GM23248 (cell line): Measurements from ENCODE around the gene RENBP. TPM values are rescaled to one million over a fixed set of nuclear protein-coding genes. Genes with fewer than 3 reads are reported as not detected.
"Not testable (repeated sequence)": the region's sequence is repeated elsewhere in the genome, so short reads cannot be mapped to it uniquely, and the experiment has no call there.

Experiments used
- DNase-seq: peaks from one replicate; pipeline ENCODE4 v3.0.0-alpha.2; 2015
- H2AFZ ChIP-seq: fragments of 200-600 bp; sonication (generic); 2 replicates; pipeline ENCODE4 v1.6.1; 2016; ENCODE audit warnings: antibody characterized with exemption
- H3F3A ChIP-seq: fragments of 200-600 bp; sonication (generic); 2 replicates; pipeline ENCODE4 v1.6.1; 2016; ENCODE audit warnings: mild to moderate bottlenecking, antibody characterized with exemption, mixed run types; ENCODE audit not compliant: insufficient read depth
- H3K27ac ChIP-seq: fragments of 200-600 bp; sonication (generic); 2 replicates; pipeline ENCODE4 v1.5.1; 2016; ENCODE audit warnings: mild to moderate bottlenecking
- H3K27me3 ChIP-seq: fragments of 200-600 bp; sonication (generic); replicated peaks from 2 replicates; pipeline ENCODE4 v1.6.1; 2016; ENCODE audit warnings: mild to moderate bottlenecking; ENCODE audit not compliant: insufficient read depth
- H3K36me3 ChIP-seq: fragments of 200-600 bp; sonication (generic); 2 replicates; pipeline ENCODE4 v1.6.1; 2016; ENCODE audit warnings: low read depth, mild to moderate bottlenecking
- H3K4me1 ChIP-seq: fragments of 200-600 bp; sonication (generic); 2 replicates; pipeline ENCODE4 v1.6.1; 2016; ENCODE audit warnings: mild to moderate bottlenecking; ENCODE audit not compliant: insufficient read depth
- H3K4me2 ChIP-seq: fragments of 200-600 bp; sonication (generic); one replicate; pipeline ENCODE4 v1.6.1; 2016; ENCODE audit warnings: mild to moderate bottlenecking; ENCODE audit not compliant: unreplicated experiment
- H3K4me3 ChIP-seq: fragments of 200-600 bp; sonication (generic); 2 replicates; pipeline ENCODE4 v1.5.1; 2016; ENCODE audit warnings: mild to moderate bottlenecking
- H3K79me2 ChIP-seq: fragments of 200-600 bp; sonication (generic); 2 replicates; pipeline ENCODE4 v1.6.1; 2016; ENCODE audit warnings: mild to moderate bottlenecking; ENCODE audit not compliant: insufficient read depth
- H3K9ac ChIP-seq: fragments of 200-600 bp; sonication (generic); 2 replicates; pipeline ENCODE4 v1.6.1; 2016; ENCODE audit warnings: mild to moderate bottlenecking
- H3K9me2 ChIP-seq: fragments of 200-600 bp; sonication (generic); 2 replicates; pipeline ENCODE4 v1.6.1; 2016; ENCODE audit warnings: mixed run types, mild to moderate bottlenecking, moderate library complexity; ENCODE audit not compliant: insufficient read depth
- H3K9me3 ChIP-seq: fragments of 200-600 bp; sonication (generic); one replicate; pipeline ENCODE4 v1.6.1; 2017; ENCODE audit warnings: low read depth
- H4K20me1 ChIP-seq: fragments of 200-600 bp; sonication (generic); 2 replicates; pipeline ENCODE4 v1.6.0; 2016; ENCODE audit not compliant: insufficient read depth
- EZH2 ChIP-seq: fragments of 200-600 bp; sonication (generic); IDR thresholded peaks from 2 replicates; pipeline ENCODE4 v1.6.1; 2018; ENCODE audit warnings: antibody characterized with exemption, mild to moderate bottlenecking; ENCODE audit not compliant: insufficient read depth, poor library complexity, severe bottlenecking
- EZH2phosphoT487 ChIP-seq: fragments of 200-600 bp; sonication (generic); IDR thresholded peaks from 2 replicates; pipeline ENCODE4 v1.6.1; 2018; ENCODE audit warnings: antibody characterized with exemption, moderate library complexity, mild to moderate bottlenecking, low read depth; ENCODE audit not compliant: insufficient read depth
- WGBS, 2 experiments: methylation state at CpG; one replicate each; pipeline ENCODE4 v1.1.6; 2015 to 2017; ENCODE audit warnings: low lambda C conversion rate in 2 of 2, low coverage in 1 of 2; ENCODE audit errors: missing lambda C conversion rate in 2 of 2; 5-methylcytosine and 5-hydroxymethylcytosine counted together
- in situ Hi-C: fragments of 300-500 bp; cut with MboI; formaldehyde crosslinking; loops from 2 replicates; pipeline ENCODE4 v1.15.0; 2020
- polyA plus RNA-seq: library from polyadenylated mRNA; unstranded; fragments of >200 nt; fragmentation: Nextera tagmentation; extraction: Ambion mirVana; gene quantifications from 2 replicates; pipeline ENCODE4 v1.2.1, GENCODE V29; 2016
- total RNA-seq: library from RNA; depleted of rRNA; stranded (reverse); fragments of >200 nt; shearing (Covaris generic); gene quantifications from 2 replicates; pipeline ENCODE4 v1.2.3, GENCODE V29; 2014

RENBP gene
- total and polyA plus RNA-seq, 2 experiments from 2014 or later: 0.11 TPM; not detected in 1

DNA sequence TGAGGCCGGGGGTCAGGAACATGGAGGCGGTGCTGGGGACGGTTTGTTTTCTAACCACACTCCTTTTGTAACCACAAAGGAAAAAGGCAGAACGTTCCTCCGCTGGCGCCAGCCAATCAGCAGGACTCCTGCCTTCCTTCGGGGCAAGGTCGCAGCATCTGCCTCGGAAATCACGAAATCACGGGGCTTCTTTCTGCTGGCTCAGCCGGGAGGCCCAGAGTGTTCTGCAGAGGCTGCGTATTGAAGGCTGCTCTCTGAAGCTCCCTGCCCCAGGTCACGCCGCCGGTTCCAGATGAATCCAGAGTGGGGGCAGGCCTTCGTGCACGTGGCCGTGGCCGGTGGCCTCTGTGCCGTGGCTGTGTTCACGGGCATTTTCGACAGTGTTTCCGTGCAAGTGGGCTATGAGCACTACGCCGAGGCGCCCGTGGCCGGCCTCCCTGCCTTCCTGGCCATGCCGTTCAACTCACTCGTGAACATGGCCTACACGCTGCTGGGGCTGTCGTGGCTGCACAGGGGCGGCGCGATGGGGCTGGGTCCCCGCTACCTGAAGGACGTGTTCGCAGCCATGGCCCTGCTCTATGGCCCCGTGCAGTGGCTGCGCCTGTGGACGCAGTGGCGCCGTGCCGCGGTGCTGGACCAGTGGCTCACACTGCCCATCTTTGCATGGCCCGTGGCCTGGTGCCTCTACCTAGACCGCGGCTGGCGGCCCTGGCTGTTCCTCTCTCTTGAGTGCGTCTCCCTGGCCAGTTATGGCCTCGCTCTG lies 37.5 kb upstream of the RENBP start:
- no peaks in the 10 kb centered on the region for H3F3A ChIP-seq
- no peak overlapping the region for H2AFZ ChIP-seq
- no peaks in the 10 kb centered on the region for H4K20me1 ChIP-seq
- no peak for TF ChIP-seq EZH2phosphoT487
- no peak for TF ChIP-seq EZH2
- no peak overlapping the region for H3K9ac ChIP-seq
- 91 to 100% methylated on average over 6 to 39 of the region's 52 CpGs for WGBS, 2 experiments
- no peak overlapping the region for H3K4me2 ChIP-seq
- H3K9me2 ChIP-seq: no peaks in the 10 kb centered on the region
- no peak overlapping the region for H3K27ac ChIP-seq
- H3K9me3 ChIP-seq: no peaks in the 10 kb centered on the region
- no peaks in the 10 kb centered on the region for H3K4me1 ChIP-seq
- H3K27me3 ChIP-seq: no peaks in the 10 kb centered on the region
- H3K4me3 ChIP-seq: no peak overlapping the region
- H3K36me3 ChIP-seq: no peaks in the 10 kb centered on the region
- no peak for DNase-seq
- no peaks in the 10 kb centered on the region for H3K79me2 ChIP-seq
- in situ Hi-C loops: no loop called here

- H3K9me2 ChIP-seq: no peaks in the 10 kb centered on the region
- no peak for TF ChIP-seq EZH2
- no peak for TF ChIP-seq EZH2phosphoT487
- no peaks in the 10 kb centered on the region for H3K36me3 ChIP-seq
- 89 to 93% methylated on average over 4 to 7 of the region's 7 CpGs for WGBS, 2 experiments
- H4K20me1 ChIP-seq: no peaks in the 10 kb centered on the region
- no peak overlapping the region for H2AFZ ChIP-seq
- H3K27ac ChIP-seq: no peak overlapping the region
- in situ Hi-C loops: no loop called here
- no peak overlapping the region for H3K9ac ChIP-seq
- no peak overlapping the region for H3K4me2 ChIP-seq
- H3K4me3 ChIP-seq: no peak overlapping the region
- no peaks in the 10 kb centered on the region for H3K9me3 ChIP-seq
- no peaks in the 10 kb centered on the region for H3K4me1 ChIP-seq
- H3F3A ChIP-seq: no peaks in the 10 kb centered on the region
- no peak for DNase-seq
- H3K27me3 ChIP-seq: no peaks in the 10 kb centered on the region
- H3K79me2 ChIP-seq: peaks cover 7% of the 10 kb centered on the region; the same call in 1 of the 2 replicates
Measured at GRCh38 chrX:153981231-153981630, 36.8 kb upstream of the RENBP start.

GRCh38 chrX:153980394-153980793 lies 36.0 kb upstream of the RENBP start:
- H3K27me3 ChIP-seq, H3K9ac ChIP-seq, H4K20me1 ChIP-seq, H3K36me3 ChIP-seq, H3K9me2 ChIP-seq, H3K27ac ChIP-seq, DNase-seq, H3K4me2 ChIP-seq, H3K4me3 ChIP-seq, H3K9me3 ChIP-seq, H3K4me1 ChIP-seq, in situ Hi-C loops, H2AFZ ChIP-seq, H3F3A ChIP-seq: not testable (repeated sequence)
- peaks cover 13% of the 10 kb centered on the region; the same call in 1 of the 2 replicates for H3K79me2 ChIP-seq
- 82 to 87% methylated on average over 8 of the region's 10 CpGs for WGBS, 2 experiments

- H3F3A ChIP-seq: peaks cover 9% of the 10 kb centered on the region; the same call in 1 of the 2 replicates
- H3K27ac ChIP-seq: no peak overlapping the region
- WGBS, 2 experiments: 80 to 100% methylated on average over 2 to 3 of the region's 3 CpGs
- H3K79me2 ChIP-seq: peaks cover 36% of the 10 kb centered on the region
- no peak for DNase-seq
- no peak overlapping the region for H3K4me3 ChIP-seq
- no peaks in the 10 kb centered on the region for H3K9me3 ChIP-seq
- no peak overlapping the region for H3K9ac ChIP-seq
- in situ Hi-C loops: no loop called here
- H3K36me3 ChIP-seq: no peaks in the 10 kb centered on the region
- H3K9me2 ChIP-seq: no peaks in the 10 kb centered on the region
- no peaks in the 10 kb centered on the region for H4K20me1 ChIP-seq
- peaks cover 8% of the 10 kb centered on the region for H3K4me1 ChIP-seq
- TF ChIP-seq EZH2phosphoT487 (no peak), EZH2 (no peak)
- no peak overlapping the region for H3K4me2 ChIP-seq
- no peak overlapping the region for H2AFZ ChIP-seq
- H3K27me3 ChIP-seq: no peaks in the 10 kb centered on the region
Measured at GRCh38 chrX:153974726-153975286, 30.4 kb upstream of the RENBP start.
